Measurements from ENCODE around the gene ADISSP. TPM values are rescaled to one million over a fixed set of nuclear protein-coding genes. Genes with fewer than 3 reads are reported as not detected.

Gene ADISSP
- total and polyA plus RNA-seq, 2 of the 8 experiments (the other 6 are each of a cell fraction or from before 2014, with no cell fraction given), result 111 to 141 TPM

GRCh38 chr20:3705970-3706739 lies 61.4 kb downstream of the ADISSP start (continued):
- TF ChIP-seq SIX5 (IDR thresholded peaks at IDR 0.05; ENCODE audit: low read depth, low read length) (no peak), EP300 (IDR thresholded peaks at IDR 0.05; ENCODE audit: borderline replicate concordance in 1 of 2, low read depth in 2 of 2, low read length in 2 of 2) (no peak)
